Measurements from ENCODE around the gene CEP72.
A peak's percentile ranks its signal among the peaks of the same experiment; 100 is the strongest.

The CEP72 gene

DNA sequence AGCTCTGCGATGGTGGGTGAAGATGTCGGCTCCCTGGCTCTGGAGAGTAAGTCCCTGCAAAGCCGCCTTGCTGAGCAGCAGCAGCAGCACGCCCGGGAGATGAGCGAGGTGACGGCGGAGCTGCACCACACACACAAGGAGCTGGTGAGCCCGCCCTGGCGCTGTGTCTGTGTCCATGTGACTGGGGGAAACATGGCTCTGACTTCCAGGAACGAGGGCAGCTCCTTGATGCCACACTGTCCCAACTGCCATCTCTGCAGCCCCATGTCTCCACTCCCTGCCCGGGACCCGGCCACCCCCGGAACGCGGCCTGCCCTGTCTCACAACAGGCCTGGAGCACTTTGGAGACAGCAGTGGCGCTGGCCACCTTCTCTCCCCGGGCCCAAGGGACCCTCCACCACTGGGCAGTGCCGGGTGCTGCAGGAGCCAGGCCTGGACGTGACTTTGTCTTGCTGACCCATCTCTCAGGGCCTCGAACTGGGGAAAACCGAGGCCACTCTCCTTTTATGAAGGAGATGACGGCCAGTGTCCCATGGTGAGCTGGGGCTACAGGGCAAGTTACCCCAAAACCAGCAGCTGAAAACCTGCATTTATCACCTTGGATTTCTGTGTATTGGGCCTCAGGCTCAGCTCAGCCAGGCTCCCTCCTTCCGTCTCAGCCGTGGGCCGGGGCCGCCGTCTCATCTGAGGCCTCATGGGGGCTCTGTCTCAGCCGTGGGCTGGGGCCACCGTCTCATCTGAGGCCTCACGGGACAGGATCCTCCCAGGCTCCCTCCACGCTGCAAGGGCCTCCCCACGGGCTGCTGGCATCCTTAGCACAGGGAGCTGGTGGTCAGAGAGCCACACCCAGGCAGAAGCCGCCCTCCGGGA, 28.6 kb downstream of the CEP72 start:
- DNase-seq: no peak

DNA sequence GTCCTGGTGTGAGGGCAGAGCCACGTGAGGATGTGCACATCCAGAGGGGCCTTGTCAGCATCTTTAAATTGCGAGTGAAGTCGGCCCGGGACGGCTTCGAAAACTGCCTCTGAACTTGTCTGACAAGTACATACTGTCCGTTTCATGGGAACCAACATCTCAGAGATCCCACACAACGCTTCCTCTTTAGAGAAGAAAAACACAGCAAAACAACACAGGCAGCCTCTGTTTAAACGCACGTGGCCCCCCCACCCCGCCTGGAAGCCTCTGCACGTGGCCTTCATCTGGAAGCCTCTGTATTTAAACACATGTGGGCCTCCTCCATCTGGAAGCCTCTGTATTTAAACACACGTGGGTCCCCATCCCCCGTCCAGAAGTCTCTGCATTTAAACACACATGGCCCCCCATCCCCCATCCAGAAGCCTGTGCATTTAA, 29.2 kb downstream of the CEP72 start:
- no peak for DNase-seq

DNA sequence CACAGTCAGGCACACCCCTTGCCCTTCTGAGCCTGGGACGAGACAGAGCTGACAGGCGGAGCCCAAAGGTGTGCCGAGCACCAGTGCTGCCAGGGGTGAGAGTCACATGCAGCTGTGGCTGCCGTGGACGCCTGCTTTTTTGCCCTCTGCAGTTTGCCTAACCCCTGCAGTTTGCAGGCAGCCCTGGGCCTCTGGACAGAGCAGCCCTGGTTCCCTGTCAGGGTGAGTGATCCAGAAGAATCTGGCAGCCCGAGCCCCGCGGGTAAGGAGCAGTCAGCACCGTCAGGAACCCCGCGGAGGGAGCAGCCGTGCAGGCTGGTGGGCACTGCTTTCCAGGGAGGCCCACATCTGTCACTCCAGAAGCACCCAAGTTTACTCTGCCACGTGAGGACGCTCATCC, 30.3 kb downstream of the CEP72 start:
- no peak for DNase-seq

DNA sequence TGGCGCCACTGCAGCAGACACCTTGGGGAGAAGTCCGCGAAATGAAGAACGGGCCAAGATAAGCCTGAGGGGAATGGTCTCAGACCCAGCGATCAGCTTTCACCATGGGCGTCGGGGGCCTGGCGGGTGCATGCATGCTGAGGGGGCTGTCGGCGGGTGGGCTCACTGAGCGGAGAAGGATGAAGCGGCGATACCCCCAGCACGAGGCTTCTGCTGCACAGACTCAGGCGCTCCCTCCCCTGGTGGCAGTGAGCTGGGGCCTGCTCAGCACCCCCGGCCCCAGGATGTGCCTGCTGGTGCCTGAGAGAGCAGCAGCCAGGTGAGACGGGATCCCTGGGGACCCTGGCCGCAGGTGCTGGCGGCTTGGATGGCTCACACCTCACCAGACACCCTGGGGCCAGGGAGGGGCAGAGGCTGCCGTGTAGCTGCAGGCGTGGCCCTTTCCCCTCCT, 31.2 kb downstream of the CEP72 start:
- no peak for DNase-seq

DNA sequence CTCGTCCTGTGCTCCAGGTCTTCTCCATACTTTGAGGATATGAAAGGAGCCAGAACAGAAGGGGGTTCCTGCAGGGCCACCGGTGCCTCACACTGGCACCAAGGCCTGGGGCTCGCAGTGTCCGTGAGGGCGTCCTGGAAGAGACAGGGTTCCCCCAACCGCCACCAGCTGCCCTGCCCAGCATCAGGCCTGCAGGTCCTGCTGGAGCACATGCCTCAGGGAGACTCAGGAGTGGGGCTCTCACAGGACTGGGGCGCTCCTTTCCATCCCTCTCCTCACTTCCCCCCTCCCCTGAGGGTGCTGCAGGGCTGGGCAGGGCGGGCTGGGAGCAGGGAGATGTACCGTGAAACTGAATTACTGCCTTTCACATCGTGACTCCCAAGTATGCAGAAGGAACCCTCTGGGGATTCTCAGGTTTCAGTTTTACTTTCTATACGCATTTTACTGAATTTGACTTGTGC, 31.7 kb downstream of the CEP72 start:
- DNase-seq: no peak

DNA sequence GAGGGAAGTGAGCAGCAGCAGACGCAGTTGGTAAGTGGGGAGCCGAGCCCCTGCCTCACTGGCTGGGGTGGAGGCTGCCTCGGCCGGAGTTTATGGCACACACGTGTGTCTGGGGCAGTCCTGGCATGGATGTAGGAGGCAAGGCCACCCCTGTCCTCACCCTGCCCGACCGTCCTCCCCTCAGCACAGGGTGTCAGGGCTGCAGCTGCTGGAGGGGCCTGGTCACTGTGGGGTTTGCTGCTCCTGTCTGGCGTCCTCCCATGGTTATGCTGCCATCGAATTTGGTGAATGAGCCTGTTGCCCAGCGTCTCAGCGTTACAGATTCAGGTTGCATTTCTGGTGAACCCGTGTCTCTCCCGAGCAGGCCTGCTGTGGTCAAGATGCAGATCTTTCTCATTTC, 32.4 kb downstream of the CEP72 start:
- no peak for DNase-seq

DNA sequence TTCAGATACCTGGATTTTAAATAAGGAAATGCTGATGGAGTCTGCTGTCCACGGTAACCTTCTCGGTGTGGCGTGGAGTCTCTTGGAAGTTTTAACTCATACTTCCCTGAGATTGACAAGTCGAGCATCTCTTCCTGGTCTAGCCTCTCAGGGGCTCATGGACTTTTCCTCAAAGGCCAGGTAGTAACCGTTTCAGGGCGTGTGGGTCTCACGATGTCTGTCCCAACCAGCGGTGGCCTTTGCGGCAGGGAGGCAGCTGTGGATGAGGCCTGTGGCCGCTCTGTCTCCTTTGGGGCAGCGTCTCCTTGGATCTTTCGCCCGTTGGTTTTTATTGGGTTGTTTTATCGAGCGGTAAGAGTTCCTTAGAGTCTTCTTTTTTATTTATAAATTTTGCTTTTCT, 32.8 kb downstream of the CEP72 start:
- no peak for DNase-seq

DNA sequence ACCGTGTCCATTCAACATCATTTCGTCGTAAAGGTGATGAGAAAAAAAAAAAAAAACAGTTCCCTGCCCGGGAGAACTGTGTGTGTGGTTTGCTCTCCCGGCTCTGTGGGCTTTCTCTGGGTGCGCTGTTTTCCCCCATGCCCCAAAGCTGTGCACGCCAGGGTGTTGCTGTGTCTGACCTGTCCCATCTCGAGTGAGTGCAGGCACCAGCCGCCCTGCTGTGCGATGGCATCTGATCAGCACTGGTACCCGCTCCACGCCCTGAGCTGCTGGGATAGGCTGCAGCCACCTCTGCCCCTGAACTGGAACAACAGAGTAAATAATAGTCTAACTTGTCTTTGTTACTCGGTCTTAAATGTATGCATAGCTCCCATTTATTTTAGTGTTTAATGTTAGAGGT, 33.3 kb downstream of the CEP72 start:
- DNase-seq: no peak

DNA sequence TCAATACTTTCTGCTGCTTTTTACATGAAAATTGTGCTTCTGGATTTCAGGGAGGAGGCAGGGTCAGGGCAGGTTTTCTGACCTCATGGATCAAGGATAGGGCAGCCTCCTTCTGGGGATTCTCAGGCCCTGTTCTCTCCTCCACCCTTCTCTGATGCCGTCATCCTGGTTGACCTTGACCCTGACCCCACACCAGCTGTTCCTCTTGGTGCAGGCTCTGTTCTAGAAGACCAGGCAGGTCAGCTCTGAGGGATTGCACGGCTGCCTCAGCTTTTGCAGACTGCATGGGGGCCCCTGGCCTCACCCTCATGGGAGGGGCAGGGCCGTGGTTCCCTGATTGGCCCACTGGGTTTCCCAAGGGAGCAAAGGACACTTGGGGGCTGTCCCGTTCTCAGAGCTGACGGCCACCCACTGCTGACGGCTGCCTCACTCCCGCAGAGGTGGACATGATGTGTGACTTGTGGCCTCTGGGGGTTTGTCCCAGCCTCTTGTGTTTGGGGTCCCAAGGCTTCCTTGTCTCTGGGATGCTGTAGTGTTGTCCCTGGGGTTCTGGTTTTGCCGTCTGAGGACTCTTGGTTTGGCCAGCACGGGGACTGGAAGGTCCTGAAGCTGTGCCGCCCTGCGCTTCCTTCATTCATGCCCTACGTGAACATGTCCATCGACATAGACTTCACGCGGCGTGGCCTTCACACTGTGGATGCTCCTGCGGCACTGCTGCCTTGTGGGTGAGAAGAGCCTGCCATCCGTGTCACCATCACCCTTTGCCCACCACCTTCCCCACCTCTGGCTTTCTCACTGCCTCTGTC, 34.5 kb downstream of the CEP72 start:
- no peak for DNase-seq

DNA sequence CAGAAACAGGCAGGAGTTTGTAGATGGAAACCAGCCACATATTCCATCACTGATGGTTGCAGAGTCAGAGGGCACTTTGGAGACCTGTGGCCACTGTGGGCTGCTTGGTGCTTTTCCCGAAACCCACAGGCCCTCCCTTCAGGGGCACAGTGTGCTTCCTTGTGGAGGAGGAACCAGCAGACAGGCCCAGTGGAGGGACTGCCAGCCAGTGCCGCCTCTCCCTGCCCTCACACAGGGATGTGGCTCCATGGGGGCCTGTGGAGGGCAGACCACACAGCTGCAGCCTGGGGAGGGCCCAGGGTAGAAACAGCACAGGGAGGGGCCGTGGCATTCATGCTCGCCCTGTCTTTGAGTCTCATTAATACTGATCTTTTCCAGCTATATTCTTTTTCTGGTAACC, 35.2 kb downstream of the CEP72 start:
- no peak for DNase-seq

DNA sequence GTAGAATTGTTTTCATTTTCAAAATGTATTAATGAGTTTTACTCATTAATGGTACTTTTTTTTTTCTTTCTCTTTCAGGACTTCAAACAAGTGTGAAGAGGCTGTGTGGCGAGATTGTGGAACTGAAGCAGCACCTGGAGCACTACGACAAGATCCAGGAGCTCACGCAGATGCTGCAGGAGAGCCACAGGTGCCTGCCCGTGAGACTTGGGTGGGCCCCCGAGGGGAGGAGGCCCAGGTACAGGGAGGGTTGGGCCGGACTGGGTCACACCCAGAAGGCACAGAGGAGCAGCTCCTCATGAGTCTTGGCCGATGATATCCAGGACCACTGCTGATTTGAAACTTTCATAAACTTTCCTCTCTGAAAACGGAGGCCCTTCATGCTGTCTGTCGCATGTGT, 35.6 kb downstream of the CEP72 start:
- DNase-seq: no peak

DNA sequence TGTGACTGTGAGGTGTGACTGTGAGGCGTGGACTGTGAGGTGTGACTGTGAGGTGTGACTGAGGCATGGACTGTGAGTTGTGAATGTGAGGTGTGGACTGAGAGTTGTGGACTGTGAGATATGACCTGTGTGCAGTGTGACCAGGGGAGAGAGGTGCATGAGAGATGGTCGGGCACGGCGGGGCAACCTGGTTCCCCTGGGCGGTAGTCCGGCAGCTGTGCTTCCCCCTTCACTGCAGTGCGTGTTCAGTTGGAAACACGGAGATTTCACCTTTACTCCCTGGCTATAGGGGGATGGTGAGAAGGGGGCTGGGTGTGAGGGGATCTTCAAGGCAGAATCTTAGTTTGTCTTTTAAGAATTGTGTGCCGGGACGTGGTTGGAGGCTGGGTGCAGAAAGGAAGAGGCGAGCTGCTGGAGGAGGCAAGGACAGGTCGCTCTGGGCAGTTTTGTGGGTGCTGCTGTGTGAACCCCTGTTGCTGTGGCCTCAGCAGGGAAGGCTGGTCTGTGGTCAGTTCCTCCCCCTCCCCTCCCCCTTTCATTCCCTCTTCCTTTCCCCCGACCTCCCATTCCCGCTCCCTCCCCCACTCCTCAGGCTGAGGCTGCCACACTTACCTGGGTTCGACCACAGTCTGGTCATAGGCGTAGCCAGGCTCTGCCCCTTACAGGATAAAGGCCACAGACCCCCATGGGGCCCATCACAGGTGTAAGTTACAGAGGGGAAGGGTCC, 39.3 kb downstream of the CEP72 start:
- no peak for DNase-seq

DNA sequence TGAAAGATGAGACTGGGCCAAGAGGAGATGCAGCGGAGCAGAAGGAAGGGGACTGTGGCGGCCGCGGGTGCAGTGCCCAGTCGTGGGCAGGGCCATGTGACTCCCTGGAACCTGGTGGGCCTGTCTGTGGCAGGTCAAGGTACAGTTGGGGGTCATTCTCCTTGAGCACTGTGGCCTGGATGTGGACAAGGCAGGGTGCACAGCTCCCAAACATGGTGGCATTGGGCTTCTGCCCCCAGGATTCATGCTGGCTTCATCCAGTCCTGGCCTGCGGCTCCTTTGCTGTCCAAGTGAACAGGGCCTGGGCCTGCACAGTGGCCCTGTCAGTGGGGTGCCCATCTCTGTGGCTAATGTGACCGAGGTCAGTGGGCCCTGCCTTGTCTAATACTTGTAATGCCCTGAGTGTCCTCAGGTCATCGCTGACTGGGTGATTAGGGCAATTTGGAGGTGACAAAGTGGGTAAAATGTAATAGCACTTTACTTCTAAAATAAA, 39.9 kb downstream of the CEP72 start:
- no peak for DNase-seq

DNA sequence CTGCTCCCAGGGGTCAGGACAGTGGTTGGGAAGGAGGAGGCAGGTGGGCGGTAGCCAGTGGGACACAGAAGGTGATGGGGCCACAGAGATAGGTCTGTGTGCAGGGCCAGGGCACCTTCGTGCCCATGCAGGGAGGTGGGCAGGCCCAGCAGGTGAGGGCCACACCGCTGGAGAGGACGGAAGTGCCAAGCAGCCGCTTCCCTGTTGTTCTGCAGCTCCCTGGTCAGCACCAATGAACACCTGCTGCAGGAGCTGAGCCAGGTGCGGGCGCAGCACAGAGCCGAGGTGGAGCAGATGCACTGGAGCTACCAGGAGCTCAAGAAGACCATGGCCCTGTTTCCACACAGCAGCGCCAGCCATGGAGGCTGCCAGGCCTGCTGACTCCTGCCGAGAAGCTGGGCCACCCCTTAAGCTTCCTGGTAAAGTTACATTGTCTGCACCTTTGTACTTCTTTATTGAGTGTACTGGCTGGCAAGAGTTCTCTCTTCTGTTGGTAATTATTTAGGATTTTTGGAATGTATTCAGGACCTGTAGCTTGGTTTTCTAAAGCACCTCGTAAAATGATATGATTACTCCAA, 40.7 kb downstream of the CEP72 start:
- DNase-seq: no peak

DNA sequence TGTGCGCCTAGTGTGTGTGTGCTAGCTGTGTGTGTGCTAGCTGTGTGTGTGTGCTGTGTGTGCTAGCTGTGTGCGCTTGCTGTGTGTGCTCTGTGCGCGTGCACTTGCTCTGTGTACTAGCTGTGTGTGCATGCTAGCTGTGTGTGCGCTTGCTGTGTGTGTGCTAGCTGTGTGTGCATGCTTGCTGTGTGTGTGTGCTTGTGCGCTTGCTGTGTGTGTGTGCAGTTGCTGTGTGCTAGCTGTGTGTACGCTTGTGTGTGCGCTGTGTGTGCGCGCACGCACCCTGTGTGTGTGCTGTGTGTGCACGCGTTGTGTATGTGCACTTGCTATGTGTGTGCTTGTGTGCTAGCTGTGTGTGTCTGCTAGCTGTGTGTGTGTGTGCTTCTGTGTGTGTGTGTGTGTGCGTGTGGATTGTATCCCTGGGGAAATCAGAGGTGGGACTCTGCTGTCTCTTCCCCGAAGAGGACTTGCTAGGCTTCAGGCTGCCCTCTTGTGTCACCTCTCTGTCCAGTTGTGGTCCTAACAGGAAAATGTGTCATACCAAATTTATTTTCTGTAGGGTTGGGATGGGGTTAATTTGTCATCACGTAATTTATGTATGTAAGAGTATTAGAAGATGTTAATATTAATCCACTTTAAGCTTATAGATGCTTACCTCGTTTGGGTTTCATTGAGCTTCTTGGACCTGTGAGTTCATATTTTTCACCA, 42.1 kb downstream of the CEP72 start:
- DNase-seq: no peak

DNA sequence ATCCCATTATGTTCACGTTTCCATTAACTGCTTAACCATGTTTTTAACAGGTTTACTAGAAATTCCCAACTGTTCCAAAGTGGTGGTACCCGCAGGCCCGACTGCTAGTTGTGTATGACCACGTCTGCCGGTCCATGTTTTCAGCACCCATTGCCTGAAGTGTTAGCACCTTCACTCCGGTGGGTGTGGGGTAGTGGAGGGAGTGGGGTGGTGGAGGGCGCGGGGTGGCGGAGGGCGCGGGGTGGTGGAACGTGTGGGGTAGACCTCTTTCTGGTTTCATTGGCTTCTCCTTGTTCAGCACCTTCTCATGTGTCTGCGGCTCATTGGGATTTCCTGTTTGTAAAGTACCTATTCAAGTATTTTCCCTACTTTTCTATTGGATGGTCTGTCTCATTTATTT, 43.3 kb downstream of the CEP72 start:
- no peak for DNase-seq

DNA sequence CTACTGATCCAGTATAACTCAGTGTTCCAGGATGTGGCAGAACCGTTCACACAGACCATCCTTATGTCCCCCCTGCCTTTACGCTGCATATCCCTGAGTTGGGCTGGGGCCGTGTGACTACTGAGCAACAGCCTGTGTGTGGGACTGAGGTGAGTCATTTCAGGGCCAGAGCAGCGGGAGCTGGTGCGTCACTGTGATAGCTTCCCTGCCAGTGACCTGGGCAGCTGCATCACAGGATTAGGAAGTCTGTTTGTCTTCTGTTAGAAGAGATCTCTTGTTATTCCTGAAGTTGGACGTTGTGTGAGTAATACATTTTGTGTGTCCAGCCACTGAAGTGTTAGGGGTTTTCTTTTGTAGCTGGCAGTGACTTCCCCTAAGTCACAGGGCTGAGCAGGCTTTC, 45.4 kb downstream of the CEP72 start:
- peak; percentile 40 for DNase-seq

DNA sequence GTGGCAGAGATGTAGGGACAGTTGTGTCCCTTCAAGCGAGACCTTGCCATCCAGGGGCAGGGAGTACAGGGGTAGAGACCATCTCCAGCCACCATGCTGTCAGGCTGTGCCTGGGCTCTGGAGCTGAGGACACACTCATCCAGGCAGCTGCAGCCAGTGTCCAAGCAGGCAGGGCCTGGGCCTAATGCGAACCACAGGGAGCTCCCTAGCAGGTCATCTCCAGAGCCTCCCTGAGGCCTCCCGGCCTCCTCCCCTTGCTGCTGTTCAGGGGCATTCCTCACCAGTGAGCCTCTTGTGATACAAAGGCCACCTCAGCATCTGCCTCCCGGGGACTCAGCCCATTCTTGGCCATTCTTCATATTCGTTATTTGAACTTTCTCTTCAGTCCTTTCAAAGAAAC, 46.0 kb downstream of the CEP72 start:
- DNase-seq: no peak

DNA sequence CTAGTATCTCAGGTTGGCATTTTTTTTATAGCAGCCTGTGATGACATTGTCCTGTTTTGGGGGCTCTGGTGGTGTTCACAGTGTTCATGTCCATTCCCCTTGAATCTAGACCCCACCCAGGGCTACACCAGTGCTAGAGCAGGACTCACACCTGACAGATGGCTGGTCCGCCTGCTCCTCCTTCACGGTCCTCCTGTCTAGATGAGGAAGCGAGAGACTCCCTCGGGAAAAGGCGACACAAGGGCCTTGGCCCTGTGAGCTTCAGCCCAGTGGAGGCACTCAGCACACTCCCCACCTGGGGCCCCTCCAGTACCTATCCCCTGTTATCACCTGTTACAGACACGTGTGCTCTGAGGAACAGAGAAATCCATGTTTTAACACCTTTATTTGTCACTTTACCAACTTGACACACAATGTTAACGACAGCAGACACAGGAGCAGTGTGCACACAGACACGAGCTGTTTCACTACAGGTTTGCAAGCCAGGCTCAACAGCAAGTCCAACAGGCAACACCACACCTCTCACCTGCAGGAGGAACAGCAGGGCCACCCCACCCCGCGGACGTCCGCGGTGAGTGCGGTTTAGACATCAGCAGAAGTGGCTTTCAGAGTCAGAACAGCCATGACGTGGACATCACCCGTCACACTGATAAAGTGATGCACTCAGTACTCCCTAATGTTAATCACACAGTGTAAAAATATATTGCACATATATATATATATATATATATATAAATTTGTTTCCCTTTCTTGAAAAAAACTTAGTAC, 47.5 kb downstream of the CEP72 start:
- DNase-seq: no peak

DNA sequence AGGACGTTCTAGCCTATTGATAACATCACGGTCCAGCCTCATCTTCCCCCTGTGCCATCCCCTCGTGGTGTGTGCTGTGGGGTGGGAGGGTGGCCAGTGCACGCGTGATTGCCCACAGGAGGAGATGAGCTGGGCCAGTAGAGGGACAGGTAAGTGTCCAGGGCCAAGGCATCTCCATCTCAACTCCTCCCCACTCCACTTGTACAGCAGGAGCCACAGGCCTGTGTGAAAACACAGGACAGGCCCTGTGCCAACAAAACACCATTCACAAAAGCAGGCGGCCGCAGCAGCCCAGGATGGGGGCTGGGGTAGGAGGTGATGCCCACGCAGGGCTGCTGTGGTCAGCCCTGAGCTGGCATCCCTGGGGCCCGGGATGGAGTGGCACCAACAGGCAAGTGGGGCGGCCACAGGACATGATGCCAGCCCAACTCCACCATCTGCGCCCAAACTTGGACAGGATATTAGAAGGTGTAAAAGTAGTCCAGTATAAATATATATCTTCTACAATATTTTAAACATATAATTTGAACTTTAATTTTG, 48.4 kb downstream of the CEP72 start:
- DNase-seq: no peak

Data from hematopoietic multipotent progenitor cell treated with erythropoietin and hydrocortisone succinate and interleukin-3 and kit ligand, for 4 days (in vitro differentiated cells).